Subcutaneous abdominal adipose tissue (tissue), 5 donors: ENCODE results near the gene WDR41.

Experiments
- H3K27ac ChIP-seq: one replicate; pipeline ENCODE4 v1.7.0; 2013; ENCODE audit warnings: low read depth, mild to moderate bottlenecking, inconsistent platforms, low read length, moderate library complexity
- H3K27me3 ChIP-seq, 5 donors: one replicate each; pipeline ENCODE4 v1.7.0; 2013; ENCODE audit warnings: low read length in 5 of 5, inconsistent platforms in 1 of 5; ENCODE audit not compliant: control insufficient read depth in 5 of 5, insufficient read depth in 4 of 5
- H3K36me3 ChIP-seq, 5 donors: one replicate each; pipeline ENCODE4 v1.7.0; 2013; ENCODE audit warnings: low read length in 5 of 5; ENCODE audit not compliant: control insufficient read depth in 5 of 5, insufficient read depth in 5 of 5
- H3K4me1 ChIP-seq, 5 donors: one replicate each; pipeline ENCODE4 v1.7.0; 2013; ENCODE audit warnings: low read length in 5 of 5, mild to moderate bottlenecking in 3 of 5, moderate library complexity in 1 of 5; ENCODE audit not compliant: control insufficient read depth in 5 of 5, insufficient read depth in 5 of 5
- H3K4me3 ChIP-seq, 5 donors: one replicate each; pipeline ENCODE4 v1.7.0; 2013; ENCODE audit warnings: low read length in 5 of 5, low read depth in 1 of 5
- H3K9ac ChIP-seq, 5 donors: one replicate each; pipeline ENCODE4 v1.7.0; 2013; ENCODE audit warnings: low read length in 5 of 5, mild to moderate bottlenecking in 4 of 5, moderate library complexity in 3 of 5
- H3K9me3 ChIP-seq, 5 donors: one replicate each; pipeline ENCODE4 v1.7.0; 2013; ENCODE audit warnings: low read length in 5 of 5; ENCODE audit not compliant: control insufficient read depth in 5 of 5
- donor health status: healthy.
- donor health status: healthy.
- donor health status: healthy.
- donor health status: healthy.
- donor health status: healthy.

The WDR41 gene

GRCh38 chr5:77427998-77428397, 64.1 kb downstream of the WDR41 start:
- peaks cover 0 to 20% (median 14%) of the 10 kb centered on the region in 5 donors for H3K4me1 ChIP-seq
- H3K27ac ChIP-seq = no peak overlapping the region
- H3K27me3 ChIP-seq = no peaks in the 10 kb centered on the region
- H3K9me3 ChIP-seq = peaks cover 0 to 1% (median 0%) of the 10 kb centered on the region in 5 donors
- H3K9ac ChIP-seq = no peak overlapping the region
- peaks cover 31 to 41% (median 36%) of the 10 kb centered on the region in 5 donors for H3K36me3 ChIP-seq
- peak overlapping the region in 1 of 5 donors; percentile 11 for H3K4me3 ChIP-seq

GRCh38 chr5:77426670-77427069, 65.4 kb downstream of the WDR41 start:
- peaks cover 24 to 30% (median 28%) of the 10 kb centered on the region in 5 donors for H3K36me3 ChIP-seq
- no peak overlapping the region for H3K4me3 ChIP-seq
- peak overlapping the region; percentile 27 for H3K27ac ChIP-seq
- H3K9ac ChIP-seq = no peak overlapping the region
- no peaks in the 10 kb centered on the region for H3K27me3 ChIP-seq
- H3K9me3 ChIP-seq = peaks cover 0 to 4% (median 0%) of the 10 kb centered on the region in 5 donors
- H3K4me1 ChIP-seq = peaks cover 0 to 20% (median 14%) of the 10 kb centered on the region in 5 donors

GRCh38 chr5:77425998-77426659, 66.0 kb downstream of the WDR41 start:
- H3K36me3 ChIP-seq = peaks cover 19 to 25% (median 23%) of the 10 kb centered on the region in 5 donors
- H3K9ac ChIP-seq = no peak overlapping the region
- H3K4me3 ChIP-seq = no peak overlapping the region
- peaks cover 0 to 20% (median 14%) of the 10 kb centered on the region in 5 donors for H3K4me1 ChIP-seq
- H3K27me3 ChIP-seq = no peaks in the 10 kb centered on the region
- peaks cover 0 to 4% (median 0%) of the 10 kb centered on the region in 5 donors for H3K9me3 ChIP-seq
- peak overlapping the region; percentile 27 for H3K27ac ChIP-seq

- Histone ChIP-seq H3K9me3 (peaks cover 0 to 4% (median 0%) of the 10 kb centered on the region in 5 donors), H3K4me3 (no peak overlapping the region), H3K4me1 (peaks cover 0 to 20% (median 14%) of the 10 kb centered on the region in 5 donors), H3K36me3 (peaks cover 15 to 21% (median 19%) of the 10 kb centered on the region in 5 donors), H3K27ac (no peak overlapping the region), H3K9ac (no peak overlapping the region), H3K27me3 (no peaks in the 10 kb centered on the region)
These were observed 66.7 kb downstream of the WDR41 start for GRCh38 chr5:77425420-77425819.

GRCh38 chr5:77424921-77425320, 67.2 kb downstream of the WDR41 start:
- Histone ChIP-seq H3K9ac (no peak overlapping the region), H3K27me3 (no peaks in the 10 kb centered on the region), H3K27ac (no peak overlapping the region), H3K9me3 (peaks cover 0 to 4% (median 0%) of the 10 kb centered on the region in 5 donors), H3K36me3 (peaks cover 12 to 20% (median 15%) of the 10 kb centered on the region in 5 donors), H3K4me3 (no peak overlapping the region), H3K4me1 (peaks cover 0 to 20% (median 14%) of the 10 kb centered on the region in 5 donors)

- H3K27me3 ChIP-seq = no peaks in the 10 kb centered on the region
- H3K9me3 ChIP-seq = peaks cover 0 to 4% (median 0%) of the 10 kb centered on the region in 5 donors
- H3K27ac ChIP-seq = no peak overlapping the region
These were observed 68.9 kb downstream of the WDR41 start for GRCh38 chr5:77423022-77423750.

GRCh38 chr5:77420940-77421339, 71.2 kb downstream of the WDR41 start:
- no peak overlapping the region for H3K9ac ChIP-seq
- peaks cover 0 to 10% (median 7%) of the 10 kb centered on the region in 5 donors for H3K4me1 ChIP-seq
- no peaks in the 10 kb centered on the region for H3K27me3 ChIP-seq
- H3K36me3 ChIP-seq = peaks cover 4 to 18% (median 13%) of the 10 kb centered on the region in 5 donors
- H3K27ac ChIP-seq = no peak overlapping the region
- no peak overlapping the region for H3K4me3 ChIP-seq
- peaks cover 0 to 4% (median 0%) of the 10 kb centered on the region in 5 donors for H3K9me3 ChIP-seq

More at GRCh38 chr5:77423022-77423750, 68.9 kb downstream of the WDR41 start:
- Histone ChIP-seq H3K36me3 (peaks cover 9 to 20% (median 12%) of the 10 kb centered on the region in 5 donors), H3K9ac (no peak overlapping the region), H3K4me3 (no peak overlapping the region), H3K4me1 (peaks cover 0 to 17% (median 14%) of the 10 kb centered on the region in 5 donors)

- Histone ChIP-seq H3K9ac (no peak overlapping the region), H3K36me3 (peaks cover 2 to 15% (median 13%) of the 10 kb centered on the region in 5 donors)
These were observed 72.2 kb downstream of the WDR41 start for GRCh38 chr5:77419644-77420582.

More at GRCh38 chr5:77419644-77420582, 72.2 kb downstream of the WDR41 start:
- Histone ChIP-seq H3K4me1 (peaks cover 0 to 9% (median 0%) of the 10 kb centered on the region in 5 donors), H3K4me3 (no peak overlapping the region), H3K27ac (no peak overlapping the region), H3K9me3 (peaks cover 0 to 4% (median 0%) of the 10 kb centered on the region in 5 donors), H3K27me3 (no peaks in the 10 kb centered on the region)
